Cardiac septum (tissue), 1 donor: Measurements from ENCODE around the gene LGALS9. TPM values are rescaled to one million over a fixed set of nuclear protein-coding genes. Genes with fewer than 3 reads are reported as not detected.
A peak's percentile ranks its signal among the peaks of the same experiment; 100 is the strongest.

Experiments
- DNase-seq: peaks from one replicate; pipeline ENCODE4 v3.0.0-alpha.2; 2020; ENCODE audit warnings: low spot score
- intact Hi-C: fragments of 100-400 bp; cut with DNase I; formaldehyde crosslinking; loops from one replicate; pipeline ENCODE4 v1.14.0; 2022
- total RNA-seq: library from RNA; stranded (reverse); fragmentation: NEBNext Ultra II Directional; extraction: Animal tissue kit (Norgen Biotek cat#: 25700); gene quantifications from one replicate; pipeline ENCODE4 v1.2.1, GENCODE V29; 2021
- donor health status: DM: no; HTN: no; CAD: no.

The LGALS9 gene
- total RNA-seq, 1 donor from 2014 or later, result 20.1 TPM

GRCh38 chr17:27601975-27602302 lies 29.0 kb upstream of the LGALS9 start:
- intact Hi-C loops, result loop anchor here (1.0 to 5.0 kb wide), 3 partner anchors 155 to 365 kb away; no protein-coding TSS in a partner anchor
- DNase-seq, result no peak

- peak; percentile 90 for DNase-seq
- intact Hi-C loops, result loop anchor here (5.0 kb wide), 1 partner anchor 154 kb away; no protein-coding TSS in a partner anchor
Measured at GRCh38 chr17:27602721-27603420, 28.1 kb upstream of the LGALS9 start.

DNA sequence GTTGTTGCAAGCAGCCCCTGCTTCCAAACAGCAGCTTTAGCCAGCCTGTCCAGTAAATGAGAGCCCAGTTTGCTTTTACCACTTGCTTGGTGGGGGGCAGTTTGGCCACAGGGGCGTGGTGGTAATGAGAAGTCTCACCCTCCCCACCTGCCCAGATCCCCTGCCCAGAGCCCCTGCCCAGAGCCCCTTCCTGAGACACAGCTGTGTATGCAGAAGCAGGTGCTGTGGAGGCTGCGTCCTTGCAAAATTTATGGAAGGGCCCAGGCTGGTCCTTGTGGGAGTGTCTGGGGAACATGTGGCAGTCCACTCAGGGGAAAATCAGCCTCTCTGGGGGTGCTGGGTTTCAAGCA lies 27.6 kb upstream of the LGALS9 start:
- intact Hi-C loops, result loop anchor here (5.0 kb wide), 1 partner anchor 154 kb away; no protein-coding TSS in a partner anchor
- DNase-seq, result no peak

DNA sequence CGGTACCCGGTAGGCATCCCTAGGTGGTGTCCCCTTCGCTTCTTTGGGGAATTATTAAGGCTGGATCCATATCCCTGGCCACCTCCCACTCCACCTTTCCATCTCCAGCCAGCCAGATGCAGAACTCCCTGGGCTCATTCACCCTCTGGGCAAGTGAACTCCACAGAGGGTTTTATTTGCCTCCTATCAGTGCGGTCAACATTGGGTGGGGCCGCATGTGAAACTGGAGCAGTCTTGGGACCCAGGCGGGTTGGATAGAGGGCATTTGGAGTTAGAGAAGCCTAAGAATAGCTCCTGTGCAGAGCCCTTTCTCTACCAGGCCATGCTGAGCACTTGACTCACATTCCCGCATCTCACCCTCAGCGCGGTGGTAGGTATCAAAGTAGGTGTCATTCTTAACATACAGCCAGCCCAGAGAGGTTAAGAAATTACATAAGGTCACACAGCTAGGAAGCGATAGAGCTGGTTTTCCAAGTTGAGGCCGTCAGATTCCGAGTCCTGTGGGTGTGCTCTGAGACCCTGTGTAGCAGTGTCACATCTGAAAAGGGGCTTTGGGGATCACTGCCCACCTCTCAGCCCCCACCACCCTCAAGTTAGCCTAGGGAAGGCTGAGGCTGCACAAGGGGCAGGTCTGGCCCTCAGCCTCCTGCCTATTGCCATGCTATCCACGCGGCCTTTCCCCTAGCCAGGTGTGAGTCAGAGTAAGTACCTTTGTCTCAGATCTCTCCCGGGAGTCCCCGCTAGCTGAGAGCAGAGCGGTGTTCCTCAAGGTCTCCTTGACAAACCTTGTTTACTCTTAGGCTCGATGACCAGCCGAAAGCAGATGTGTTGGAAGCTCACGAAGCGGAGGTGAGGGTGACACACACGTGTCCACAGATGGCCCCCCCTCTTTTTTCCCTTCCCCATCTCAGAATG lies 26.9 kb upstream of the LGALS9 start:
- intact Hi-C loops, result loop anchor here (5.0 kb wide), 1 partner anchor 153 kb away; no protein-coding TSS in a partner anchor
- no peak for DNase-seq

GRCh38 chr17:27605409-27605808 lies 25.6 kb upstream of the LGALS9 start:
- no peak for DNase-seq
- intact Hi-C loops, result no loop called here

DNA sequence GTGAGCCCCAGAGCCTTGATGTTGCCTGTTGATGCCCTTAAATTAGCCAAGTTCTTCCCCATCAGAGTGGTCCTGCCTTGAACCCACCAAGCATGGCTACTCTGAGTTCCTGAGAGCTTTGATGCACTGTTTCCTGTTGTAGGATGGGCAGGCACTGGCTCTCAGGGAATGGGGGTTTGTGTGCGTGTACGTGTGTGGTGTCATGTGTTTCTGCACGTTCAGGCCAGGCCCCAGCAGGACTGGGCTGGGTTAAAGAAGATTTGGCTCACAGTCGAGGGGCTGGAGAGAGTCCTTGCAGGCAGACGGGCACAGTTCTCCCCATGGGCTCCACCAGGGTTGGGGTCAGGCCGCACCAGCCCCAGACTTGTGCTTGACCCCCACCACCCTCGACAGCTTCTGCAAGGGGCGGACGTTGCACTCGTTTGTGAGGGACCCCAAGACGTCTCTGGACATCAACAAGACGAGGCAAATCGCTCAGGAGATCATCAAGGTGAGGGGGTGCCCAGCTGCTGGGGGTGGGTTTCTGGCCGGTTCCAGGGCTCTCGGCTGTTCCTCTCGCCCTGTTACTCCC lies 23.4 kb upstream of the LGALS9 start:
- intact Hi-C loops, result no loop called here

GRCh38 chr17:27608328-27609230 lies 22.4 kb upstream of the LGALS9 start:
- no peak for DNase-seq
- intact Hi-C loops, result no loop called here

More for the DNA sequence above, 23.4 kb upstream of the LGALS9 start:
- no peak for DNase-seq

GRCh38 chr17:27609611-27610303 lies 21.2 kb upstream of the LGALS9 start:
- no peak for DNase-seq
- intact Hi-C loops, result loop anchor here (2.0 kb wide), 1 partner anchor 41 kb away; no protein-coding TSS in a partner anchor

DNA sequence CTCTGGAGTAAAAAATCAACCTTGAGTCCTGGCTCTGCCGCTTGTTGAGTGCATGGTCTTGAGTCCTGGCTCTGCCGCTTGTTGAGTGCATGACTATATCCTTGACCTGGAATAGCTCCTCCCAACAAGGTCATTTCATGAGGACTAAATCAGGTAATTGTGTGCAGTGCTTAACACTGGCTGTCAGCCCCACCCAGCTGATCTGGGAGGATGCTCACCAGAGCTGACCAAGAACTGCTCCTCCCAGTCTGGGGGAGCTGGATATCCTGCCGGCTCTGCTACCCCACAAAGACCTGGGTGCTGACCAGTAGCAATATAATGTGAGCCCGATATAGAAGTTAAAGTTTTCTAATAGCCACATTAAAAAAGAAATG lies 20.7 kb upstream of the LGALS9 start:
- intact Hi-C loops, result loop anchor here (2.0 kb wide), 1 partner anchor 41 kb away; no protein-coding TSS in a partner anchor
- DNase-seq, result no peak

DNA sequence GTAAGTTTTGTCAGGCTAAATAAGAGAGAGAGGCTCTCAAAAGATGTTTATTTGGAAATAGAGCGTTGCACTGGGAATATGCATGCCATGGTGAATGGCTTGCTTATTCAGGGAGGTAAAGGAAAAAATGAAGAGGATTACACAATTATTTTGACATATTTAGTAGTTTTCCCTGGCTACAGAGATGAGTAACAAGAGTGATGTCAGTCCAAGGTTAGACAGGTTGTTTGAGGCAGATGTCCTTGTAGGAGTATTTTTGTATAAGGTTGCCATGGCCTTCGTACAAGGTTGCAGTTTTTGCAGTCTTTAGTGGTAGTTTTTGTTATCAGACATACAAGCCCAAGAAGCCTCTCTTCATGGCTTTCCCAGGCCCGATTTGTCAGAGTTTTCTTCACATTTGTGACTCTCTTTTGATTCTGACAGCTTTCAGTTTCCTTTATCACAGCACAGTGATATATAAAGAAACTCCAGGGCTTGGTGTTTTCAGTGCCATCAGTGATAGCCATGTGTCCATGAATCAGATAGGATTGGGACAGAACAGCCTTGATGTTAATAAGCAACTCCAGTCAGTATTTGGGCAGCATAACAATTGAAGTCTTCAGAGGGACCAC lies 18.7 kb upstream of the LGALS9 start:
- DNase-seq, result no peak
- intact Hi-C loops, result no loop called here

DNA sequence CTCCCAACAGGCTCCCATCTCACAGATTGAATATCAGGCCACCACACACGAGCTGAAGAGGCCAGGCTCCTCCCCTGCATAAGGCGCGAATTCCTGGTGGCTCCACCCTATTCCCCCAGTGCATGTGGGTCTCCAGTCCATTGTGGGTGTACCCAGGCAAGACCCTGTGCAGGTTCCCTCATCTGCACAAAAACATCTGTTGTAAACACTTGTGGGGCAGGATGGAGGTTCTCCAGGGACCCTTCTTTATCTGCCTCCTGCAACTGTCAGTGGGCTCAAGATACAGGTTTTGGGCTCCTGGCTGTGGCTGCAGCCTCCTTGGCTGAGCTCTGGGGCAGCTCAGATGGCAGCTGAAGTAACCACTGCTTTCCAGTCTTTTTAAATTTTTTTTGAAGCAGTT lies 17.6 kb upstream of the LGALS9 start:
- intact Hi-C loops, result no loop called here
- no peak for DNase-seq

DNA sequence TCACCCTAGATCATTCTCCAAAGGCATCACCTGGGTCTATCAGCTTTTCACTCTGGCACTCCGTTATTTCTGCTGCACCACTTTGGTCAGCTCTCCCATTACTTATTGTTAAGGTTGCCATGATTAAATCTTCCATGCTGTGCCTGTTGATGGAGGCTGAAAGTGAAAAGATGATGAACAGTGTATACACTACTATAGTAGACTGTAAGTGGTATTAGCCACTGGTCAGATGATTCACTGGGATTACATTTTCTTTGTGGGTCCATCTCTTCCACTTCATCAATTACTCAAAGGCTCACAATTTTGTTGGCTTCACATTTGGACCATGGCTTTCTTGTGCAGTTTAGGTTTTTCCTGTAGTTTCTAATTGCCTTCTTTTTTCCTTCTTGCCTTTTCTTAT lies 15.9 kb upstream of the LGALS9 start:
- intact Hi-C loops, result no loop called here
- DNase-seq, result no peak

GRCh38 chr17:27616414-27616813 lies 14.6 kb upstream of the LGALS9 start:
- intact Hi-C loops, result no loop called here
- no peak for DNase-seq

DNA sequence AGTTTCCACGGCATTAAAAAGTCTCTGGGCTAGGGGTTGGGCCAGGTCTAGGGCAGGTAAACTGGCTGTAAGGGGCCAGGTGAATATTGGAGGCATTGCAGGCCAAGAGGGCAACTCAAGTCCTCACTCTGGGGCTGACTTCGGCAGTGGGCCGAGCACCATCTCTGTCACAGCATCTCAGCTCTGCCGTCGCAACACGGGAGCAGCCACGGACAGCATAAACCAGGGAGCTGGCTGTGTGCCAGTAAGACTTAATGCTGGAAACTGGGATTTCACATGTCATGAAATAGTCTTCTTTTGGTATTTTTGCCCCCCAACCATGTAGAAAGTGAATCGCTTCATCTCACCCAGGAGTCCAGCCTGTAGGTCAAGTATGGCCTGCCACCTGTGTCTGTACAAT lies 12.6 kb upstream of the LGALS9 start:
- DNase-seq, result no peak
- intact Hi-C loops, result no loop called here

DNA sequence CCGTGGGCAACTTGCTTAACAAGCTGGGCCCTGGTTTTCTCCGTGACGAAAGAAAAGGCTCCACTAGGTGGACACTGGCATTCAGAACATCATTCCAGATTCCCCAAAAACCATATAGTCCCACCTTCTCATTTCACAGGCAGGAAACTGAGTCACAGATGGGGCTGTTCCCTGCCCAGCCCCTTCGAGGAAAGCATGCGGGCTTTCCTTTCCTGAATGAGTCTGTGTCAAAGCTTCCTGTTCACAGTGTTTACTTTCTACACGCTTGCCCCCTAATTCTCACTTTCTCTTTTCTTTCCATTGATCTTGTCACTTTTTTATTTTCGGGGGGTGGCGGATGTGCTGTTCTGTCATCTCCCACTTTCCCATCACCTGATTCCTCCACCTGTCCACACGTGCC lies 10.3 kb upstream of the LGALS9 start:
- no peak for DNase-seq
- intact Hi-C loops, result no loop called here

DNA sequence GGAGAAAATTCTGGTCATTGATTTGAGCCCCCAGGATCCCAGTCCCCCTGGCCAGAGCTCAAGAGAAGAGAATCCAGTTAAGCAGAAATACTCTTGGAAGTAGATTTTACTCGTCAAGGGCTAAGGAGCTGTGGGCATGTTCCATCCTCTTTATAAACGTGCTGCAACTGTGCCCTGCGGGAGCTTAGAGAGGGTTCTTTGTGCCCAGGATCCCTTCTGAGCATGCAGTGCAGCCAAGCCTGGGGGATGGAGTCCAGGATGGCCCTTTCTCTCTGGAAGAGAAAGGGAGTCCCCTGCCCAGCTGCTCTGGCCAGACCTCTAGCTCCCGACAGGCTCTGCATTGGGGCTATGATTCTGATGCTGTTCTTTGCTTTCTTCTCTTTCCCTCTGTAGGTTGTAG lies 9.5 kb upstream of the LGALS9 start:
- intact Hi-C loops, result no loop called here
- no peak for DNase-seq

DNA sequence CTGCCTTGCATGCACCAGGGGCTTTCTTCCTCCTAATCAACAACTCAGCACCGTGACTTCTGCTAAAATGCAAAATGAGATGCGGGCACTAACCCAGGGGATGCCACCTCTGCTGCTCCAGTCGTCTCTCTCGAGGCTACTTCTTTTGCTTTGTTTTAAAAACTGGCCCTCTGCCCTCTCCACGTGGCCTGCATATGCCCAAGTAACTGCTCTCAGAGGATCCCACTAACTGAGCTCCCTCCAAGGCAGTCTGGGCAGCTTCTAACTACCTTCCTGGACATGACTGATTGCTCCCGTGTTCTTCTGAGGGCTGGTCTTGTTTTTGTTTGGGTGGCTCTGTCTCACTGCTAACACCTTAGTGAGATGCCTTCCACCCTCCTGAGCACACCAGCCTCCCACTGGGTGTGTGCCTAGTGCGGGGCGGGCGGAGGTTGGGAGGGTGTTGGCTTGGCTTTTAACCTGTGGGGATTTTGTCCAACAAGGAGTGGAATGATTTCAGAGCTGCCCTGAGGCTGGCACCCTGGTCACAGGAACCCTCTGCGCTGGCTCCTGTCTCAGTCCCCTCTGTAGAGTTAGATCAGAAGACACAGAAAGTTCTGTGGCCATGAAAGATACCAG lies 8.9 kb upstream of the LGALS9 start:
- intact Hi-C loops, result no loop called here
- no peak for DNase-seq

DNA sequence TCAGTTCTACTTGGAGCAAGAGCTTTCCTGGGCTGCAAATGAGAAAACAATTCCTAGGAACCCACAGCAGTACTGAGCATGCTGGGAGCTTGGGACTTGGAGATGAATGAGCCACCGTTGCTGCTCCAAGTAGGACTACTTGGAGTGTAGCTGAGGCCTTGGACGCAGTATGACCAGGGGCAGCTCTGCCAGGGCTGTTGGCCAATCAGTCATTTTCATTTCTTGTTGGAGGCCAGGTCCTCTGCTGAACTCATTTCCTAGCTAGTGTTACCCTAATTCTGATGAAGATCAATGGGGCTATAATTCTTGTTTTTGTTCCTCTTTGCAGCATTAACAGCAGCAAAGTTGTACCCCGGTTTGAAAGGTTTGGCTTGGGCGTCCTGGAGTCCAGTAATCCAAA lies 8.0 kb upstream of the LGALS9 start:
- intact Hi-C loops, result no loop called here
- DNase-seq, result no peak
